Measurements from ENCODE around the gene COX14. TPM values are rescaled to one million over a fixed set of nuclear protein-coding genes. Genes with fewer than 3 reads are reported as not detected.
A peak's percentile ranks its signal among the peaks of the same experiment; 100 is the strongest.

Gene COX14
- total RNA-seq, 1 experiment from 2014 or later = 41.0 TPM

DNA sequence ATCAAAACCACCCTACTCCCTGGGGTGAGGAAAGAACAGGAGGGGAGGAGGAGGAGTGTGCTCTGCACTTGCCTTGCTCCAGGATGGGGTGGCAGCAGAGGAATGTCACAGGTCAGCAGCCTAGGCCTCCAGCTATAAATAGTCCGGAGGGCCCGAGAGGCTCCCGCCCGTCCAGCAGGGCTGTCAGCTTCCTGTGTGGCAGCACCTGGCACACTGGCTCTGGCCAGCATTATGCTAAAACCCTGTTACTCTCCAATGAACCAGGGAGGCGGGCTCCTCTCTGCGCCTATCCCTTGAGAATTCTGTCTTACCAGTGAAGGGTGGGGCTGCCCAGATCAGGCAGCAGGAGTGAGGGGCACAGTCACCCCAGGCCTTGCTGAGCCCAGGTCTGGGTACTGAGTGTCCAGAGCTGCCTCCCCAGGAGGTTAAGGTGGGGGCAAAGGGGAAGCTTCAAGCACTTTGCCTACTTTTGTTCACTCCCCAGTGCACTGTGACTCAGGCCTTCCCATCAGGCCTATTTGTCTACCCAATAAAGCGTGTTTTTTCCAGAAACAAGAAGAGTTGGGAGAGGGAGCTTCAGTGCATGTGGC lies 1.2 kb upstream of the COX14 start:
- ATAC-seq = no peak
- peak overlapping the region in 1 of 2 experiments; percentile 36; a peak in 1 of 4 replicates for H3K4me3 ChIP-seq (replicated peaks in 1 of 2; ENCODE audit: low read depth in 1 of 2, low read length in 2 of 2)
- H3K9me2 ChIP-seq (ENCODE audit: insufficient read depth) = no peaks in the 10 kb centered on the region
- H3K4me2 ChIP-seq (ENCODE audit: low read length) = peak overlapping the region; percentile 64
- peak overlapping the region; percentile 33 for H3K9ac ChIP-seq (ENCODE audit: low read length)
- H2AFZ ChIP-seq (ENCODE audit: low read depth, low read length, poor library complexity, severe bottlenecking) = no peak overlapping the region
- no peak for DNase-seq (ENCODE audit: low read depth, low spot score)
- BruUV-seq (replicated peaks) = no TSS peak
- RAD21 ChIA-PET (ENCODE audit: low non-redundant PET in 1 of 2, low total read pairs in 2 of 2, uncharacterized antibody in 2 of 2, unreplicated experiment in 2 of 2) = interaction anchor here (1.1 to 1.7 kb wide), 4 partner anchors 26 to 204 kb away, joined by 3 to 6 read pairs (median 4); partner anchors contain the start of genes CERS5 (in 1 of the 2) and SMARCD1 (in 1 of the 2)
- TF ChIP-seq POLR2AphosphoS5 (IDR thresholded peaks at IDR 0.05; ENCODE audit: low read depth, low read length) (no peak), YY1 (IDR thresholded peaks at IDR 0.05; ENCODE audit: extremely low read depth, insufficient replicate concordance, low read depth, low read length) (no peak), POLR2A (IDR thresholded peaks at IDR 0.05; ENCODE audit: borderline replicate concordance, extremely low read depth, insufficient read depth, insufficient read length) (no peak), SIN3A (IDR thresholded peaks at IDR 0.05; ENCODE audit: low read depth) (no peak), EZH2 (IDR thresholded peaks at IDR 0.05) (no peak), FOSL1 (IDR thresholded peaks at IDR 0.05; ENCODE audit: low read depth) (no peak), EGR1 (IDR thresholded peaks at IDR 0.05; ENCODE audit: low read depth) (no peak), CEBPB (IDR thresholded peaks at IDR 0.05; ENCODE audit: low read depth) (no peak), ELF1 (IDR thresholded peaks at IDR 0.05; ENCODE audit: borderline replicate concordance, low read depth) (no peak), TCF7L2 (IDR thresholded peaks at IDR 0.05; ENCODE audit: borderline replicate concordance, extremely low read depth, insufficient read depth, insufficient read length) (no peak), ZNF274 (IDR thresholded peaks at IDR 0.05; ENCODE audit: low read depth, low read length) (no peak), EZH2phosphoT487 (IDR thresholded peaks at IDR 0.05; ENCODE audit: borderline replicate concordance) (no peak), CBX3 (IDR thresholded peaks at IDR 0.05; ENCODE audit: low read depth) (no peak)
- TF ChIP-seq, protein P1, sequence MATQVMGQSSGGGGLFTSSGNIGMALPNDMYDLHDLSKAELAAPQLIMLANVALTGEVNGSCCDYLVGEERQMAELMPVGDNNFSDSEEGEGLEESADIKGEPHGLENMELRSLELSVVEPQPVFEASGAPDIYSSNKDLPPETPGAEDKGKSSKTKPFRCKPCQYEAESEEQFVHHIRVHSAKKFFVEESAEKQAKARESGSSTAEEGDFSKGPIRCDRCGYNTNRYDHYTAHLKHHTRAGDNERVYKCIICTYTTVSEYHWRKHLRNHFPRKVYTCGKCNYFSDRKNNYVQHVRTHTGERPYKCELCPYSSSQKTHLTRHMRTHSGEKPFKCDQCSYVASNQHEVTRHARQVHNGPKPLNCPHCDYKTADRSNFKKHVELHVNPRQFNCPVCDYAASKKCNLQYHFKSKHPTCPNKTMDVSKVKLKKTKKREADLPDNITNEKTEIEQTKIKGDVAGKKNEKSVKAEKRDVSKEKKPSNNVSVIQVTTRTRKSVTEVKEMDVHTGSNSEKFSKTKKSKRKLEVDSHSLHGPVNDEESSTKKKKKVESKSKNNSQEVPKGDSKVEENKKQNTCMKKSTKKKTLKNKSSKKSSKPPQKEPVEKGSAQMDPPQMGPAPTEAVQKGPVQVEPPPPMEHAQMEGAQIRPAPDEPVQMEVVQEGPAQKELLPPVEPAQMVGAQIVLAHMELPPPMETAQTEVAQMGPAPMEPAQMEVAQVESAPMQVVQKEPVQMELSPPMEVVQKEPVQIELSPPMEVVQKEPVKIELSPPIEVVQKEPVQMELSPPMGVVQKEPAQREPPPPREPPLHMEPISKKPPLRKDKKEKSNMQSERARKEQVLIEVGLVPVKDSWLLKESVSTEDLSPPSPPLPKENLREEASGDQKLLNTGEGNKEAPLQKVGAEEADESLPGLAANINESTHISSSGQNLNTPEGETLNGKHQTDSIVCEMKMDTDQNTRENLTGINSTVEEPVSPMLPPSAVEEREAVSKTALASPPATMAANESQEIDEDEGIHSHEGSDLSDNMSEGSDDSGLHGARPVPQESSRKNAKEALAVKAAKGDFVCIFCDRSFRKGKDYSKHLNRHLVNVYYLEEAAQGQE (IDR thresholded peaks at IDR 0.05; ENCODE audit: low read depth) = no peak
- TF ChIP-seq, protein P2, sequence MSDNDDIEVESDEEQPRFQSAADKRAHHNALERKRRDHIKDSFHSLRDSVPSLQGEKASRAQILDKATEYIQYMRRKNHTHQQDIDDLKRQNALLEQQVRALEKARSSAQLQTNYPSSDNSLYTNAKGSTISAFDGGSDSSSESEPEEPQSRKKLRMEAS (IDR thresholded peaks at IDR 0.05) = no peak
- TF ChIP-seq, protein P3, sequence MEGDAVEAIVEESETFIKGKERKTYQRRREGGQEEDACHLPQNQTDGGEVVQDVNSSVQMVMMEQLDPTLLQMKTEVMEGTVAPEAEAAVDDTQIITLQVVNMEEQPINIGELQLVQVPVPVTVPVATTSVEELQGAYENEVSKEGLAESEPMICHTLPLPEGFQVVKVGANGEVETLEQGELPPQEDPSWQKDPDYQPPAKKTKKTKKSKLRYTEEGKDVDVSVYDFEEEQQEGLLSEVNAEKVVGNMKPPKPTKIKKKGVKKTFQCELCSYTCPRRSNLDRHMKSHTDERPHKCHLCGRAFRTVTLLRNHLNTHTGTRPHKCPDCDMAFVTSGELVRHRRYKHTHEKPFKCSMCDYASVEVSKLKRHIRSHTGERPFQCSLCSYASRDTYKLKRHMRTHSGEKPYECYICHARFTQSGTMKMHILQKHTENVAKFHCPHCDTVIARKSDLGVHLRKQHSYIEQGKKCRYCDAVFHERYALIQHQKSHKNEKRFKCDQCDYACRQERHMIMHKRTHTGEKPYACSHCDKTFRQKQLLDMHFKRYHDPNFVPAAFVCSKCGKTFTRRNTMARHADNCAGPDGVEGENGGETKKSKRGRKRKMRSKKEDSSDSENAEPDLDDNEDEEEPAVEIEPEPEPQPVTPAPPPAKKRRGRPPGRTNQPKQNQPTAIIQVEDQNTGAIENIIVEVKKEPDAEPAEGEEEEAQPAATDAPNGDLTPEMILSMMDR (IDR thresholded peaks at IDR 0.05 in 2 of 3, conservative IDR thresholded peaks at IDR 0.05 in 1 of 3; ENCODE audit: borderline replicate concordance in 1 of 3, insufficient read depth in 1 of 3, low read depth in 2 of 3, low read length in 2 of 3) = no peak
- TF ChIP-seq, protein P4, sequence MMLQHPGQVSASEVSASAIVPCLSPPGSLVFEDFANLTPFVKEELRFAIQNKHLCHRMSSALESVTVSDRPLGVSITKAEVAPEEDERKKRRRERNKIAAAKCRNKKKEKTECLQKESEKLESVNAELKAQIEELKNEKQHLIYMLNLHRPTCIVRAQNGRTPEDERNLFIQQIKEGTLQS (IDR thresholded peaks at IDR 0.05) = no peak
- TF ChIP-seq, protein P5, sequence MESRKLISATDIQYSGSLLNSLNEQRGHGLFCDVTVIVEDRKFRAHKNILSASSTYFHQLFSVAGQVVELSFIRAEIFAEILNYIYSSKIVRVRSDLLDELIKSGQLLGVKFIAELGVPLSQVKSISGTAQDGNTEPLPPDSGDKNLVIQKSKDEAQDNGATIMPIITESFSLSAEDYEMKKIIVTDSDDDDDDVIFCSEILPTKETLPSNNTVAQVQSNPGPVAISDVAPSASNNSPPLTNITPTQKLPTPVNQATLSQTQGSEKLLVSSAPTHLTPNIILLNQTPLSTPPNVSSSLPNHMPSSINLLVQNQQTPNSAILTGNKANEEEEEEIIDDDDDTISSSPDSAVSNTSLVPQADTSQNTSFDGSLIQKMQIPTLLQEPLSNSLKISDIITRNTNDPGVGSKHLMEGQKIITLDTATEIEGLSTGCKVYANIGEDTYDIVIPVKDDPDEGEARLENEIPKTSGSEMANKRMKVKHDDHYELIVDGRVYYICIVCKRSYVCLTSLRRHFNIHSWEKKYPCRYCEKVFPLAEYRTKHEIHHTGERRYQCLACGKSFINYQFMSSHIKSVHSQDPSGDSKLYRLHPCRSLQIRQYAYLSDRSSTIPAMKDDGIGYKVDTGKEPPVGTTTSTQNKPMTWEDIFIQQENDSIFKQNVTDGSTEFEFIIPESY (IDR thresholded peaks at IDR 0.05; ENCODE audit: extremely low read depth, insufficient replicate concordance, low read length) = no peak
- POLR2A ChIA-PET = interaction anchor here (0.9 to 2.8 kb wide), 4 partner anchors 9 to 114 kb away, joined by 3 to 20 read pairs (median 6); partner anchors contain the start of gene SMARCD1
- no peaks in the 10 kb centered on the region for H3K27me3 ChIP-seq (ENCODE audit: insufficient read depth, low read length)
- no peaks in the 10 kb centered on the region for H4K20me1 ChIP-seq (ENCODE audit: insufficient read depth)
- intact Hi-C loops (cut with micrococcal nuclease) = loop anchor here (2.0 to 5.0 kb wide), 2 partner anchors 56 to 201 kb away; partner anchors contain the start of gene CERS5
- CTCF ChIA-PET = interaction anchor here (0.8 to 3.8 kb wide), 23 partner anchors 7 to 814 kb away, joined by 3 to 33 read pairs (median 5); partner anchors contain the start of genes CERS5, GPD1 and SMARCD1
- H3K4me1 ChIP-seq (ENCODE audit: control insufficient read depth in 1 of 2, insufficient read depth in 2 of 2, low read length in 2 of 2) = peaks cover 20 to 22% of the 10 kb centered on the region in 2 experiments
- no peaks in the 10 kb centered on the region for H3K36me3 ChIP-seq (ENCODE audit: control insufficient read depth in 1 of 2, insufficient read depth in 2 of 2, low read length in 2 of 2)
- no peaks in the 10 kb centered on the region for H3K9me3 ChIP-seq (ENCODE audit: control insufficient read depth in 1 of 2, insufficient read depth in 1 of 2, low read depth in 1 of 2, low read length in 2 of 2)
- H3K79me2 ChIP-seq (ENCODE audit: insufficient read depth, low read length) = peaks cover 30% of the 10 kb centered on the region
- peak overlapping the region; percentile 21 for H3K27ac ChIP-seq (ENCODE audit: low read depth, low read length)

All from HCT116 (cell line).